ENCODE measurements around the gene JADE2.

Gene JADE2

DNA sequence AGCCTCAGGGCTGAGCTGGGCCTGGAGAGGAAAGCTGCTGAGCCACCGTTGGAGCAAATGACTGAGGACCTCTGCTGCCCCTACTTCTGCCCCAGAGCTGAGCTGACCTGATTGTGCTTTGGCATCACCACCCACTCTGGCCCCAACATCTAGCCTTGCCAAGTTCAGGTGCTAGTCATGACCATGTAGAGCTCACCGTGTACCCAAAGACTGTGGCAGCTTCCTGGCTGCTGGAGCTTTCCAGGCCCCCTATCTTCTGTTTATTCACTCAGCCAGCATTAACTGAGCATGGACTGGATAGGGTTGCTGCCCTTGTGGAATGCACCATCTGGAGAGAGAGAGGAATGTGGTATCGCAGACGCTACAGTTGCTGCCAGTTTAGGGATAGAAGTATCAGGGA lies 49.1 kb downstream of the JADE2 start:
- Histone ChIP-seq H3K4me3 (ENCODE audit: low read depth, low read length) (no peak overlapping the region), H3K27ac (no peak overlapping the region), H3K27me3 (ENCODE audit: insufficient read depth, low read depth, severe bottlenecking) (no peaks in the 10 kb centered on the region), H3K36me3 (peaks cover 71% of the 10 kb centered on the region), H3K9me3 (ENCODE audit: severe bottlenecking) (no peaks in the 10 kb centered on the region)
- TF ChIP-seq, protein P1, sequence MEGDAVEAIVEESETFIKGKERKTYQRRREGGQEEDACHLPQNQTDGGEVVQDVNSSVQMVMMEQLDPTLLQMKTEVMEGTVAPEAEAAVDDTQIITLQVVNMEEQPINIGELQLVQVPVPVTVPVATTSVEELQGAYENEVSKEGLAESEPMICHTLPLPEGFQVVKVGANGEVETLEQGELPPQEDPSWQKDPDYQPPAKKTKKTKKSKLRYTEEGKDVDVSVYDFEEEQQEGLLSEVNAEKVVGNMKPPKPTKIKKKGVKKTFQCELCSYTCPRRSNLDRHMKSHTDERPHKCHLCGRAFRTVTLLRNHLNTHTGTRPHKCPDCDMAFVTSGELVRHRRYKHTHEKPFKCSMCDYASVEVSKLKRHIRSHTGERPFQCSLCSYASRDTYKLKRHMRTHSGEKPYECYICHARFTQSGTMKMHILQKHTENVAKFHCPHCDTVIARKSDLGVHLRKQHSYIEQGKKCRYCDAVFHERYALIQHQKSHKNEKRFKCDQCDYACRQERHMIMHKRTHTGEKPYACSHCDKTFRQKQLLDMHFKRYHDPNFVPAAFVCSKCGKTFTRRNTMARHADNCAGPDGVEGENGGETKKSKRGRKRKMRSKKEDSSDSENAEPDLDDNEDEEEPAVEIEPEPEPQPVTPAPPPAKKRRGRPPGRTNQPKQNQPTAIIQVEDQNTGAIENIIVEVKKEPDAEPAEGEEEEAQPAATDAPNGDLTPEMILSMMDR (IDR thresholded peaks at IDR 0.05; ENCODE audit: low read depth, low read length), result no peak
- no peak for DNase-seq

DNA sequence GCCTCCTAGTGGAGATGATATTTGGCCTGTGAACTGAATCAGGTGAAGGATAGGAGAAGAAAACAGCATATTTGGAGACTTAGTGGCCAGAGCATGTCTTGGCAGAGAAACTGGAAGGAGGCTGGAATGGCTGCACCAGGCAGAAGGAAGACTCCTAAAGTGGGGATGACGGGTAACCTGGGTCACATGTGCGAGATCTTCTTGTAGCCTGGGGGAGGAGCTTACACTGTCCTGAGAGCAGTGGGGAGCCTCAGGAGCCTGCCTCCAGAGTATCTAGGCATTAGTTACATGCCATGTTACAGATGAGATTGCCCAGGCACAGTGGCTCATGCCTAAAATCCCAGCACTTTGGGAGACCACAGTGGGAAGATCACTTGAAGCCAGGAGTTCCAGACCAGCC lies 49.8 kb downstream of the JADE2 start:
- H3K27ac ChIP-seq, result no peak overlapping the region
- no peak for DNase-seq
- peaks cover 71% of the 10 kb centered on the region for H3K36me3 ChIP-seq
- no peak overlapping the region for H3K4me3 ChIP-seq (ENCODE audit: low read depth, low read length)
- H3K27me3 ChIP-seq (ENCODE audit: insufficient read depth, low read depth, severe bottlenecking), result no peaks in the 10 kb centered on the region
- no peaks in the 10 kb centered on the region for H3K9me3 ChIP-seq (ENCODE audit: severe bottlenecking)
- TF ChIP-seq, protein P1 (IDR thresholded peaks at IDR 0.05; ENCODE audit: low read depth, low read length), result no peak

DNA sequence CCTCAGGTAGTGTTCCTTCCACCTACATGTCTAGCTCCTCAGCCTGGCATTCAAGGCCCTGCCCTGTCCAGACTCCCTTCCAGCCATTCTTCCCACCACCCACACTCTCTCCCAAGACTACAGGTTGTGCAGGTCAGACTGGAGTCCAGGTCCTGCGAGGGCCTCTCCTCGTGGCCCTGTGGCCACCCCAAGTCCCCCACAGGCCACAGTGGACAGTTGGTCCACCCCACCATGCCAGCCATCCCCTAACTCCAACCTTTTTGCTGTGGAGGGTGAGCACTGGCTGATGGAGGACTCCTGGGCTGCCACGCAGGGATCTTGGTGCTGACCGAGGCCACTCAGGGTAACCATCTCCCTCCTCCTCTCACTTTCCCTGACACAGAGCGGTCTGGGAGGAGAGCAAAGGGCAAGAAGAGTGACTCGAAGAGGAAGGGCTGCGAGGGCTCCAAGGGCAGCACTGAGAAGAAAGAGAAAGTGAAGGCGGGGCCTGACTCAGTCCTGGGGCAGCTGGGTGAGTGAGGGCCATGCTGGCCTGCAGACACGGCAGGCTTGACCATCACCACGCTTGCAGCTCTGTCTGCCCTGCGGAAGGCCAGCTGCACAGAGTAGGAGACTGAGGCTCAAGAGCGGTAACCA lies 51.0 kb downstream of the JADE2 start:
- DNase-seq, result no peak
- H3K27ac ChIP-seq, result no peak overlapping the region
- H3K4me3 ChIP-seq (ENCODE audit: low read depth, low read length), result no peak overlapping the region
- TF ChIP-seq, protein P1 (IDR thresholded peaks at IDR 0.05; ENCODE audit: low read depth, low read length), result no peak
- peaks cover 62% of the 10 kb centered on the region for H3K36me3 ChIP-seq
- H3K9me3 ChIP-seq (ENCODE audit: severe bottlenecking), result no peaks in the 10 kb centered on the region
- no peaks in the 10 kb centered on the region for H3K27me3 ChIP-seq (ENCODE audit: insufficient read depth, low read depth, severe bottlenecking)

DNA sequence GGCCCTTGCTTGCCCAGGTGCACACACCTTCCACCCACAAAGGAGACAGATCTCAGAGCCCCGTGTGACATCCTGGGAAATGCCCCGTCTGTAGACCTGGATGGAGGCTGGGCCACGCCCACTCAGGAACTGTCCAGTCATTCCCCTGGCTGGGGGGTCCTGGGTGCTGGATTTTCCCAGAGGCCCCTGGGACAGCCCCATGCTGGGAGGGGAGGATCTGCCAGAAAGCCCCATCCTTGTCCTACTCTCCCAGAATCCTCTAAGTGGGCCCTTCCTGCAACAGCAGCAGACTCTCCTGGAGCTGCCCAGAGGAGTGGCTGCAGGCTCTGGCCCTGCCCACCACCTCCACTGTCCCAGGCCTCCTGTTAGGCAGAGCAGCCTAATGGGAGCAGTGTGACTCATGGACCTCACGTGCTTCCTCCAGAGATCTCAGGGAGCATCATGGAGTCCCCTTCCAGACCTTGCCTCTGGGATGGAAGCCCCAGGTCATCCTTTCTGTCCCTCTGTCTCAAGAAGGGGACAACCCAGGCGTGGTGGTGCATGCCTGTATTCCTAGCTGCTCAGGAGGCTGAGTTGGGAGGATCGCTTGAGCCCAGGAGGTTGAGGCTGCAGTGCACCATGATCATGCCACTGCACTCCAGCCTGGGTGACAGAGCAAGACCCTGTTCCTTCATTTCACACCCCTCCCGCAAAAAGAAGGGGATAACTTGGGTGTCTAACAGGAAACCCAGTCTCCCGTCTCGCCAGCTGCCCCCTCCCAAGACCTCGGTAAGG lies 51.7 kb downstream of the JADE2 start:
- no peaks in the 10 kb centered on the region for H3K9me3 ChIP-seq (ENCODE audit: severe bottlenecking)
- H3K27ac ChIP-seq, result no peak overlapping the region
- TF ChIP-seq, protein P1 (IDR thresholded peaks at IDR 0.05; ENCODE audit: low read depth, low read length), result no peak
- no peaks in the 10 kb centered on the region for H3K27me3 ChIP-seq (ENCODE audit: insufficient read depth, low read depth, severe bottlenecking)
- no peak overlapping the region for H3K4me3 ChIP-seq (ENCODE audit: low read depth, low read length)
- no peak for DNase-seq
- H3K36me3 ChIP-seq, result peaks cover 59% of the 10 kb centered on the region

DNA sequence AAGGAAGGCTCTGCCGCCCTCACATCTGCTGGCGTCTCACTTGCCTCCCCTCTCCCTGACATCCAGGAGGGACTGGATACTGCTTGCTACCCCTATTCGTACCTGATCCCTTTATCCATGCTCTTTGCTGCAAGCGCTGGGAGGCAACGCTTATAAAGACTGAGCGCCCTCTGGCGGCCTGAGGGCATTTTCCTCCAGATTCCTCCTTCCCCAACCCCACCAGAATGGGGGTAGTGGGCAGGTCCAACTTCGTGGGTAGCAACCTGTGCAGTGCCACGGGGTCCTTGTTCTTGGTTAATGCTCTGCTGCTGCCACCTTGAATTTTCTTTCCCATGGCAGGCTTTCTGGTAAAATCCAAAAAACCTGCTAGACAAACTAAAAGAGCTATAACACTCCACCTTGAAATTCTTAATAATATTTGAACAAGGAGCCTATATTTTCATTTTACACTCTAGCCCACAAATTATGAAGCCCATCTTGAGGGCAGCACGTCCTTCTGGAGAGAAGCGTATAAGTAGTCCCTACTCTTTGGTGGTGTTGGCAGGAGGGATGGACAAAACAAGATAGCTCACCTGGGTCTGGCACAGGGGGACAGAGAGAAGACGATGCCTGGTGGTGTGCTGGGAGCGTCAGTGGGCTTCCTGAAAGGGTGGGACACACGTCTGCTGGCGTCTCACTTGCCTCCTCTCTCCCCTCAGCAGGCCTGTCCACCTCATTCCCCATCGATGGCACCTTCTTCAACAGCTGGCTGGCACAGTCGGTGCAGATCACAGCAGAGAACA lies 52.5 kb downstream of the JADE2 start:
- TF ChIP-seq, protein P1 (IDR thresholded peaks at IDR 0.05; ENCODE audit: low read depth, low read length), result peak; percentile 90
- Histone ChIP-seq H3K9me3 (ENCODE audit: severe bottlenecking) (no peaks in the 10 kb centered on the region), H3K4me3 (ENCODE audit: low read depth, low read length) (no peak overlapping the region), H3K36me3 (peaks cover 51% of the 10 kb centered on the region), H3K27me3 (ENCODE audit: insufficient read depth, low read depth, severe bottlenecking) (no peaks in the 10 kb centered on the region), H3K27ac (no peak overlapping the region)
- peak; percentile 85 for DNase-seq

All from WERI-Rb-1 (cell line).